ENCODE data around the gene CRIM1.

CRIM1 gene

GRCh38 chr2:36582951-36583350 lies 227.4 kb downstream of the CRIM1 start:
- no peak for DNase-seq

GRCh38 chr2:36584148-36584794 lies 228.7 kb downstream of the CRIM1 start:
- no peak for DNase-seq

GRCh38 chr2:36586672-36587071 lies 231.1 kb downstream of the CRIM1 start:
- DNase-seq: no peak

- no peak for DNase-seq
Observed at GRCh38 chr2:36587101-36587500, 231.5 kb downstream of the CRIM1 start.

GRCh38 chr2:36587556-36587955 lies 232.0 kb downstream of the CRIM1 start:
- no peak for DNase-seq

GRCh38 chr2:36589230-36589630 lies 233.7 kb downstream of the CRIM1 start:
- DNase-seq: no peak

GRCh38 chr2:36594849-36595248 lies 239.3 kb downstream of the CRIM1 start:
- DNase-seq: no peak

- no peak for DNase-seq
Observed at GRCh38 chr2:36596397-36596796, 240.8 kb downstream of the CRIM1 start.

- no peak for DNase-seq
Observed at GRCh38 chr2:36597003-36597531, 241.5 kb downstream of the CRIM1 start.

- peak; percentile 80 for DNase-seq
Observed at GRCh38 chr2:36597532-36598377, 242.2 kb downstream of the CRIM1 start, which contains the start of gene FEZ2. FEZ2 (minus strand) TSS chr2:36598168; CDS start chr2:36598142, 26 bp downstream.
